Lung (tissue), 13 donors: ENCODE measurements around the gene HSP90AA1. TPM values are rescaled to one million over a fixed set of nuclear protein-coding genes. Genes with fewer than 3 reads are reported as not detected.
A peak's percentile ranks its signal among the peaks of the same experiment; 100 is the strongest.

ENCODE experiments used
- ATAC-seq: fragments of 200-7000 bp; cut with Tn5 transposase; one replicate; pipeline ENCODE4 v1.9.1; 2020; ENCODE audit warnings: moderate number of reproducible peaks; ENCODE audit not compliant: insufficient read depth, low FRiP score
- DNase-seq, 3 donors: peaks; one replicate each; pipeline ENCODE4 v3.0.0-alpha.2; 2013 to 2017
- H3K27ac ChIP-seq, 2 donors: one replicate each; pipeline ENCODE4 v1.5.1; 2013; ENCODE audit warnings: mild to moderate bottlenecking in 2 of 2, moderate library complexity in 2 of 2, control low read depth in 1 of 2, inconsistent platforms in 1 of 2, low read depth in 1 of 2, low read length in 1 of 2
- H3K27me3 ChIP-seq, 3 donors: one replicate each; pipeline ENCODE4 v1.5.1; 2013; ENCODE audit warnings: low read length in 2 of 3; ENCODE audit not compliant: control insufficient read depth in 3 of 3, insufficient read depth in 3 of 3
- H3K36me3 ChIP-seq, 4 donors: one replicate each; pipeline ENCODE4 v1.5.1; 2013; ENCODE audit warnings: low read length in 4 of 4, mild to moderate bottlenecking in 1 of 4, moderate library complexity in 1 of 4; ENCODE audit not compliant: control insufficient read depth in 4 of 4, insufficient read depth in 4 of 4
- H3K4me1 ChIP-seq, 5 donors: one replicate each; pipeline ENCODE4 v1.5.1; 2013; ENCODE audit warnings: low read length in 5 of 5, mild to moderate bottlenecking in 2 of 5, moderate library complexity in 1 of 5; ENCODE audit not compliant: control insufficient read depth in 5 of 5, insufficient read depth in 5 of 5
- H3K4me3 ChIP-seq: one replicate; pipeline ENCODE4 v1.5.1; 2013; ENCODE audit warnings: mild to moderate bottlenecking, control low read depth, moderate library complexity
- H3K9ac ChIP-seq, 2 donors: one replicate each; pipeline ENCODE4 v1.5.1; 2013; ENCODE audit warnings: low read length in 2 of 2, control low read depth in 1 of 2; ENCODE audit not compliant: insufficient read depth in 1 of 2
- H3K9me3 ChIP-seq, 4 donors: one replicate each; pipeline ENCODE4 v1.5.1; 2013; ENCODE audit warnings: low read length in 3 of 4, mild to moderate bottlenecking in 1 of 4, moderate library complexity in 1 of 4; ENCODE audit not compliant: control insufficient read depth in 4 of 4, insufficient read depth in 3 of 4
- WGBS, 2 donors: extraction: QIAGEN DNeasy Blood & Tissue Kit; methylation state at CpG; one replicate each; pipeline ENCODE4 v1.1.7; 2013; 5-methylcytosine and 5-hydroxymethylcytosine counted together
- polyA plus RNA-seq, 2 donors: library from polyadenylated mRNA; stranded (reverse); fragments of 200-250 nt; gene quantifications; one replicate each; pipeline ENCODE4 v1.2.1, GENCODE V29; 2013
- small RNA-seq: library from RNA; depleted of rRNA; stranded (forward); fragments of <200 nt; gene quantifications from one replicate; pipeline ENCODE3, GENCODE V24; 2014; ENCODE audit warnings: low replicate concordance
- total RNA-seq, 2 donors: library from RNA; depleted of rRNA in 1 of 2; stranded (reverse); fragments of >200 nt in 1 of 2; gene quantifications; one replicate each; pipeline ENCODE4 v1.2.1, GENCODE V29; 2014 to 2021
- TF ChIP-seq, protein P1 (sequence below): IDR thresholded peaks from 2 replicates; pipeline ENCODE4 v1.5.1; 2012; ENCODE audit warnings: mild to moderate bottlenecking; ENCODE audit errors: control extremely low read depth, extremely low read depth
- donor health status: control.
- donor health status: control.
- donor health status: Bipolar disorder and iron deficiency.
- donor health status: healthy.
- donor health status: DM: yes; HTN: yes; CAD: no.

The HSP90AA1 gene
- total and polyA plus RNA-seq, 4 donors, result 187 to 1,106 (median 364) TPM

DNA sequence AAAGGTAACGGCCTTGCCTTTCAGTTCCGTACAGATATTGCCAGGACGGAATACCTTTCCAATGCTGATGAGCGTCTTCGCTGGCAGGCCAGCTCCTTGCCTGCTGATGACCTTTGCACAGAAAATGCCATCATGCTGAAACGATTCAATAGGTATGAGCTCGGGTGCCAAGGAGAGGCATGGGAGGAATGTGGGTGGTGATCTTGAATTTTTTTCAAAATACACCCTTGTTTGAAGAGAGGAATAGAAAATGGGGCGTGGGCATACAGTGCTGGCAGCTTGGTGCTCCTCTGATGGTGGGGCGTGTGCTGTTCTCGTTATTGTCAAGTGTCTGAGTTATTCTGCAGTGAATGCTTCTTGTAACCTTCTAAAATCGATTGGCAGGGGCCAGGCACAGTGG is 52.5 kb downstream of the HSP90AA1 start:
- Histone ChIP-seq H3K4me1 (peaks cover 0 to 1% (median 0%) of the 10 kb centered on the region in 5 donors), H3K9me3 (no peaks in the 10 kb centered on the region), H3K27ac (peak overlapping the region in 1 of 2 donors; percentile 16), H3K36me3 (peaks cover 54 to 69% (median 61%) of the 10 kb centered on the region in 4 donors), H3K27me3 (no peaks in the 10 kb centered on the region), H3K4me3 (no peak overlapping the region), H3K9ac (no peak overlapping the region)
- 86 to 89% methylated on average over 11 of the region's 11 CpGs for WGBS, 2 donors
- DNase-seq (no peak), ATAC-seq (peak; percentile 48)
- TF ChIP-seq, protein P1, sequence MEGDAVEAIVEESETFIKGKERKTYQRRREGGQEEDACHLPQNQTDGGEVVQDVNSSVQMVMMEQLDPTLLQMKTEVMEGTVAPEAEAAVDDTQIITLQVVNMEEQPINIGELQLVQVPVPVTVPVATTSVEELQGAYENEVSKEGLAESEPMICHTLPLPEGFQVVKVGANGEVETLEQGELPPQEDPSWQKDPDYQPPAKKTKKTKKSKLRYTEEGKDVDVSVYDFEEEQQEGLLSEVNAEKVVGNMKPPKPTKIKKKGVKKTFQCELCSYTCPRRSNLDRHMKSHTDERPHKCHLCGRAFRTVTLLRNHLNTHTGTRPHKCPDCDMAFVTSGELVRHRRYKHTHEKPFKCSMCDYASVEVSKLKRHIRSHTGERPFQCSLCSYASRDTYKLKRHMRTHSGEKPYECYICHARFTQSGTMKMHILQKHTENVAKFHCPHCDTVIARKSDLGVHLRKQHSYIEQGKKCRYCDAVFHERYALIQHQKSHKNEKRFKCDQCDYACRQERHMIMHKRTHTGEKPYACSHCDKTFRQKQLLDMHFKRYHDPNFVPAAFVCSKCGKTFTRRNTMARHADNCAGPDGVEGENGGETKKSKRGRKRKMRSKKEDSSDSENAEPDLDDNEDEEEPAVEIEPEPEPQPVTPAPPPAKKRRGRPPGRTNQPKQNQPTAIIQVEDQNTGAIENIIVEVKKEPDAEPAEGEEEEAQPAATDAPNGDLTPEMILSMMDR, result no peak

DNA sequence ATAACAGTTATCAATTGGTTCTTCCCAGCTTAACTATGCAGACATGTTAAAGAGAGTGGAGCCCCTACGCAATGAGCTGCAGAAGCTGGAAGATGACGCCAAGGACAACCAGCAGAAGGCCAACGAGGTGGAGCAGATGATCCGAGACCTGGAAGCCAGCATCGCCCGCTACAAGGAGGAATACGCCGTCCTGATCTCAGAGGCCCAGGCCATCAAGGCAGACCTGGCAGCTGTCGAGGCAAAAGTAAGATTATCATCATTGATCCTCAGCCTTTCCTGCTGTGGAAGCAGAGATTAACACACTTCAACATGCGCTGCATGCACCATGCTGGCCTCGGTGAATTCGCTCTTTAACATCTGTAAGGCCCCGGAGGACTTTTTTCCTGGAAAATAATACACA is 53.6 kb downstream of the HSP90AA1 start:
- TF ChIP-seq, protein P1, result no peak
- 95 to 98% methylated on average over 13 of the region's 13 CpGs for WGBS, 2 donors
- Histone ChIP-seq H3K36me3 (peaks cover 60 to 69% (median 63%) of the 10 kb centered on the region in 4 donors), H3K27me3 (no peaks in the 10 kb centered on the region), H3K27ac (no peak overlapping the region), H3K4me1 (peaks cover 0 to 1% (median 0%) of the 10 kb centered on the region in 5 donors), H3K9ac (no peak overlapping the region), H3K9me3 (no peaks in the 10 kb centered on the region), H3K4me3 (no peak overlapping the region)
- DNase-seq (no peak), ATAC-seq (no peak)

Small RNA genes within 50 kb of the gene (small RNA-seq; reads per million reads assigned to genes)
- gene RN7SL472P, result not detected

Other genes with a start within 250 kb of the HSP90AA1 start
- 100 to 1,000 TPM; 438 to 485 TPM for gene DYNC1H1, start 122.5 kb downstream of the HSP90AA1 start, total RNA-seq
- gene DYNC1H1, start 122.5 kb downstream of the HSP90AA1 start, polyA plus RNA-seq, result 100 to 1,000 TPM; 111 to 218 TPM
- 10 to 100 TPM; 26.9 to 30.7 TPM for gene WDR20, start 52.9 kb upstream of the HSP90AA1 start, total RNA-seq
- gene WDR20, start 52.9 kb upstream of the HSP90AA1 start, polyA plus RNA-seq, result 10 to 100 TPM; 10.3 to 12.5 TPM
- gene MOK, start 218.1 kb upstream of the HSP90AA1 start, total RNA-seq, result 10 to 100 TPM; 35.2 to 35.4 TPM
- 10 to 100 TPM; 11.1 to 15.5 TPM for gene MOK, start 218.1 kb upstream of the HSP90AA1 start, polyA plus RNA-seq
- gene ZNF839, start 232.7 kb upstream of the HSP90AA1 start, total RNA-seq, result 10 to 100 TPM; 12.5 to 14.2 TPM
- 1 to 10 TPM; 6.1 to 8.1 TPM for gene ZNF839, start 232.7 kb upstream of the HSP90AA1 start, polyA plus RNA-seq